HG02840 (cell line): ENCODE data around the gene PRR7.
A peak's percentile ranks its signal among the peaks of the same experiment; 100 is the strongest.

Experiments used
- ATAC-seq: cut with Tn5 transposase; IDR thresholded peaks from one replicate; pipeline ENCODE4 v1.9.1; 2021; ENCODE audit warnings: mild to moderate bottlenecking, moderate library complexity, moderate number of reproducible peaks; ENCODE audit not compliant: unreplicated experiment, low FRiP score

PRR7 gene

GRCh38 chr5:177495243-177496060, 48.8 kb downstream of the PRR7 start:
- ATAC-seq: no peak

- ATAC-seq: no peak
Measured at GRCh38 chr5:177496070-177496726, 49.6 kb downstream of the PRR7 start.

GRCh38 chr5:177496727-177497291, 50.2 kb downstream of the PRR7 start:
- no peak for ATAC-seq

- ATAC-seq: peak; percentile 72
Measured at GRCh38 chr5:177497292-177498012, 50.8 kb downstream of the PRR7 start, which contains the start of gene PDLIM7. PDLIM7 (minus strand) TSS chr5:177497604; CDS start chr5:177496512, 1,092 bp downstream.

GRCh38 chr5:177498013-177498787, 51.6 kb downstream of the PRR7 start:
- ATAC-seq: no peak

GRCh38 chr5:177499842-177500241, 53.2 kb downstream of the PRR7 start:
- ATAC-seq: no peak

- ATAC-seq: no peak
Measured at GRCh38 chr5:177500685-177501522, 54.3 kb downstream of the PRR7 start.

GRCh38 chr5:177501874-177502678, 55.5 kb downstream of the PRR7 start:
- no peak for ATAC-seq

GRCh38 chr5:177502886-177503285, 56.3 kb downstream of the PRR7 start:
- no peak for ATAC-seq

GRCh38 chr5:177503351-177504085, 56.9 kb downstream of the PRR7 start:
- no peak for ATAC-seq

GRCh38 chr5:177504086-177505056, 57.8 kb downstream of the PRR7 start:
- no peak for ATAC-seq

GRCh38 chr5:177505075-177505474, 58.5 kb downstream of the PRR7 start:
- no peak for ATAC-seq
